ENCODE measurements around the gene WWC2.

- TF ChIP-seq CREM (CRISPR knock-in tag; IDR thresholded peaks at IDR 0.05) (no peak), SMAD4 (CRISPR knock-in tag; IDR thresholded peaks at IDR 0.05) (no peak), USF2 (CRISPR knock-in tag; IDR thresholded peaks at IDR 0.05) (no peak), SP1 (CRISPR knock-in tag; conservative IDR thresholded peaks at IDR 0.05) (no peak)
Measured at GRCh38 chr4:183130328-183131155, 31.5 kb downstream of the WWC2 start.
